ENCODE measurements around the gene ERICH4.
"Not testable (repeated sequence)": the region's sequence is repeated elsewhere in the genome, so short reads cannot be mapped to it uniquely, and the experiment has no call there.

ERICH4 gene

GRCh38 chr19:41478875-41479756 is 36.2 kb downstream of the ERICH4 start:
- Histone ChIP-seq H3K36me3 (no peaks in the 10 kb centered on the region), H3K27ac (no peak overlapping the region), H3K4me1 (no peaks in the 10 kb centered on the region), H3K9me3 (peaks cover 0 to 4% (median 0%) of the 10 kb centered on the region in 3 donors), H3K27me3 (peaks cover 0 to 15% of the 10 kb centered on the region in 2 donors), H3K4me3 (no peak overlapping the region)
- intact Hi-C loops (cut with DNase I; ENCODE audit: low total_unique reads), result no loop called here
- no peak for TF ChIP-seq CTCF (IDR thresholded peaks at IDR 0.05)
- no peak for DNase-seq

GRCh38 chr19:41479757-41480191 is 36.8 kb downstream of the ERICH4 start:
- peak; percentile 47 to 74 for DNase-seq
- Histone ChIP-seq H3K4me3 (no peak overlapping the region), H3K9me3 (peaks cover 0 to 4% (median 0%) of the 10 kb centered on the region in 3 donors), H3K36me3 (no peaks in the 10 kb centered on the region), H3K4me1 (no peaks in the 10 kb centered on the region), H3K27me3 (peaks cover 0 to 14% of the 10 kb centered on the region in 2 donors), H3K27ac (no peak overlapping the region)
- no peak for TF ChIP-seq CTCF (IDR thresholded peaks at IDR 0.05)
- intact Hi-C loops (cut with DNase I; ENCODE audit: low total_unique reads), result no loop called here

GRCh38 chr19:41480336-41480735 is 37.4 kb downstream of the ERICH4 start:
- no peaks in the 10 kb centered on the region for H3K36me3 ChIP-seq
- H3K27me3 ChIP-seq, result peaks cover 0 to 11% of the 10 kb centered on the region in 2 donors
- intact Hi-C loops (cut with DNase I; ENCODE audit: low total_unique reads), result no loop called here
- no peak for TF ChIP-seq CTCF (IDR thresholded peaks at IDR 0.05)
- peaks cover 0 to 4% (median 0%) of the 10 kb centered on the region in 3 donors for H3K9me3 ChIP-seq
- H3K4me3 ChIP-seq, result no peak overlapping the region
- H3K4me1 ChIP-seq, result no peaks in the 10 kb centered on the region
- DNase-seq, result no peak
- no peak overlapping the region for H3K27ac ChIP-seq

GRCh38 chr19:41484822-41485221 is 41.9 kb downstream of the ERICH4 start:
- Histone ChIP-seq H3K27ac (no peak overlapping the region), H3K27me3 (peaks cover 0 to 5% of the 10 kb centered on the region in 2 donors), H3K4me1 (no peaks in the 10 kb centered on the region), H3K36me3 (no peaks in the 10 kb centered on the region), H3K4me3 (no peak overlapping the region), H3K9me3 (peaks cover 0 to 16% (median 5%) of the 10 kb centered on the region in 3 donors)
- no peak for TF ChIP-seq CTCF (IDR thresholded peaks at IDR 0.05)
- no peak for DNase-seq
- intact Hi-C loops (cut with DNase I; ENCODE audit: low total_unique reads), result no loop called here

- H3K27ac ChIP-seq; H3K4me3 ChIP-seq; H3K4me1 ChIP-seq; intact Hi-C loops (cut with DNase I; ENCODE audit: low total_unique reads); DNase-seq; H3K36me3 ChIP-seq; H3K27me3 ChIP-seq: not testable (repeated sequence)
- peaks cover 0 to 16% (median 5%) of the 10 kb centered on the region in 3 donors for H3K9me3 ChIP-seq
These were observed 44.0 kb downstream of the ERICH4 start for GRCh38 chr19:41486953-41487352.

- Histone ChIP-seq H3K9me3 (no peaks in the 10 kb centered on the region), H3K27me3 (peaks cover 0 to under 1% of the 10 kb centered on the region in 2 donors), H3K36me3 (no peaks in the 10 kb centered on the region), H3K4me3 (no peak overlapping the region), H3K4me1 (no peaks in the 10 kb centered on the region), H3K27ac (no peak overlapping the region)
- no peak for DNase-seq
- TF ChIP-seq CTCF (IDR thresholded peaks at IDR 0.05), result no peak
- intact Hi-C loops (cut with DNase I; ENCODE audit: low total_unique reads), result no loop called here
These were observed 49.9 kb downstream of the ERICH4 start for GRCh38 chr19:41492843-41493242.

All from tibial artery (tissue), 4 donors.